ENCODE data around the gene COPA. TPM values are rescaled to one million over a fixed set of nuclear protein-coding genes. Genes with fewer than 3 reads are reported as not detected.
A peak's percentile ranks its signal among the peaks of the same experiment; 100 is the strongest.

COPA gene
- total RNA-seq, 6 donors from 2014 or later: 99.4 to 165 (median 141) TPM

- Histone ChIP-seq H3K4me3 (no peak overlapping the region), H3K27ac (no peak overlapping the region), H3K36me3 (peaks cover 15 to 44% (median 19%) of the 10 kb centered on the region in 4 donors), H3K27me3 (no peaks in the 10 kb centered on the region), H3K4me1 (peaks cover 0 to 10% (median 4%) of the 10 kb centered on the region in 4 donors), H3K9me3 (no peaks in the 10 kb centered on the region)
- no peak for ATAC-seq (ENCODE audit: low FRiP score in 2 of 2)
- WGBS, 2 donors: 72 to 74% methylated on average over 1 of the region's 1 CpG
- TF ChIP-seq CTCF (IDR thresholded peaks at IDR 0.05) (no peak), POLR2A (IDR thresholded peaks at IDR 0.05) (no peak), EP300 (IDR thresholded peaks at IDR 0.05) (no peak), POLR2AphosphoS5 (IDR thresholded peaks at IDR 0.05) (no peak)
- no peak for DNase-seq
These were observed 98.8 kb downstream of the COPA start for GRCh38 chr1:160244209-160244608.

GRCh38 chr1:160243767-160244166 lies 99.3 kb downstream of the COPA start:
- Histone ChIP-seq H3K9me3 (no peaks in the 10 kb centered on the region), H3K27me3 (no peaks in the 10 kb centered on the region), H3K27ac (peak overlapping the region in 1 of 4 donors; percentile 12), H3K4me1 (peaks cover 0 to 10% (median 4%) of the 10 kb centered on the region in 4 donors), H3K36me3 (peaks cover 17 to 49% (median 22%) of the 10 kb centered on the region in 4 donors), H3K4me3 (no peak overlapping the region)
- ATAC-seq (ENCODE audit: low FRiP score in 2 of 2) (no peak), DNase-seq (no peak)
- TF ChIP-seq POLR2A (IDR thresholded peaks at IDR 0.05): no peak
- TF ChIP-seq POLR2AphosphoS5 (IDR thresholded peaks at IDR 0.05): no peak
- TF ChIP-seq EP300 (IDR thresholded peaks at IDR 0.05): no peak
- TF ChIP-seq CTCF (IDR thresholded peaks at IDR 0.05): no peak

DNA sequence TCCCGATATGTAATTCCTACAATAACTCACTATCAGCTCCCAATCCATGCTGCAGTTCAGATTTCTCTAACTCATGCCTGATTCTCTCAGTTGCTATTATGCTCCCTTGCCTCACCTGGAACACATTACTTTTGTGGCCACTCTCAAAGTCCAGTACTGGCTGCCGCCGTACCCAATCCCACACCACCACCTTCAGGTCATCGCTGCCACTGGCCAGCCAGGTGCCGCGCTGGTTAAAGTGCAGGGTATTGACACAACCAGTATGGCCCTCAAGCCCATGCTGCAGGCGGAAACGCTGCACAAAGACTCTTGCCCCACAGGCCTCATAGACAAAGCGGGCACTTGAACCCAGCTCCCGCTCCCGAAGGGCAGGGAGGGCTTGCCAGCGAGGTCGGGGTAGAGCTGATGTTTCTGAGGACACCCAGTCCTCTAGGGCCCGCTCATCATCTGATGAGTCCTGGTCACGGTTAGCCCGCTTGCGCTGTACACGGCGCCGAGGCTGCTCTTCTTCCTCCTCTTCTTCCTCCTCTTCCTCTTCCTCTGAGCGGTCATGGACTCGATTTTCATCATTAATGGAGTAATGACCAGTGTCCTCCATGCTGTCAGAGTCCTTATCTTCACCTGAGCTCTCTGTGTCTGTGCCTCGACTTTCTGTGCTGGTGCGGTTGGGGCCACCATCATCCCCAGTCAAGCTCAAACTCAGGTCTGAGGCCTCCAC lies 103.3 kb downstream of the COPA start:
- ATAC-seq (ENCODE audit: low FRiP score in 2 of 2): no peak
- peak in 1 of 2 donors; percentile 39 for DNase-seq
- 97% methylated on average over 24 of the region's 24 CpGs for WGBS, 2 donors
- peaks cover 0 to 10% (median 4%) of the 10 kb centered on the region in 4 donors for H3K4me1 ChIP-seq
- H3K4me3 ChIP-seq: no peak overlapping the region
- no peak overlapping the region for H3K27ac ChIP-seq
- H3K9me3 ChIP-seq: no peaks in the 10 kb centered on the region
- H3K27me3 ChIP-seq: no peaks in the 10 kb centered on the region
- H3K36me3 ChIP-seq: peaks cover 40 to 86% (median 50%) of the 10 kb centered on the region in 4 donors
- TF ChIP-seq POLR2A (IDR thresholded peaks at IDR 0.05) (no peak), POLR2AphosphoS5 (IDR thresholded peaks at IDR 0.05) (no peak)

Small RNA genes within 50 kb of the gene (small RNA-seq; reads per million reads assigned to genes)
- 0 reads per million in 4 donors for gene RF00019
- 0 to 0.11 (median 0.03) reads per million in 4 donors for gene RNU4-42P

Other genes starting within 250 kb of the COPA start
- gene IGSF8, start 244.6 kb downstream of the COPA start, total RNA-seq: 10 to 100 TPM; 13.6 to 43.8 (median 36.9) TPM
- 10 to 100 TPM in 2 of 6 donors, 1 to 10 TPM in 4; 2.2 to 36.7 (median 3.8) TPM for gene ATP1A2, start 227.5 kb downstream of the COPA start, total RNA-seq
- under 1 TPM in 2 of 6 donors, not detected in 4; 0.52 to 0.61 TPM for gene ATP1A4, start 191.6 kb downstream of the COPA start, total RNA-seq
- gene CASQ1, start 152.7 kb downstream of the COPA start, total RNA-seq: under 1 TPM in 2 of 6 donors, not detected in 4; 0.17 to 0.91 TPM
- 100 to 1,000 TPM in 1 of 6 donors, 10 to 100 TPM in 5; 30.4 to 174 (median 67.9) TPM for gene PEA15, start 137.9 kb downstream of the COPA start, total RNA-seq
- gene DCAF8, start 80.7 kb downstream of the COPA start, total RNA-seq: 100 to 1,000 TPM; 108 to 340 (median 155) TPM
- 10 to 100 TPM; 28.3 to 69.1 (median 40.6) TPM for gene PEX19, start 58.1 kb downstream of the COPA start, total RNA-seq
- 100 to 1,000 TPM in 2 of 6 donors, 10 to 100 TPM in 4; 55.9 to 116 (median 70.8) TPM for gene NCSTN, start 133 bp upstream of the COPA start, total RNA-seq
- gene NHLH1, start 23.8 kb upstream of the COPA start, total RNA-seq: 1 to 10 TPM in 1 of 6 donors, under 1 TPM in 2, not detected in 3; 0.20 to 1.0 (median 0.33) TPM
- gene VANGL2, start 57.3 kb upstream of the COPA start, total RNA-seq: 1 to 10 TPM; 2.0 to 4.8 (median 2.7) TPM
- gene SLAMF6, start 180.0 kb upstream of the COPA start, total RNA-seq: 10 to 100 TPM in 1 of 6 donors, 1 to 10 TPM in 5; 2.7 to 10.7 (median 3.4) TPM
- gene CD84, start 236.2 kb upstream of the COPA start, total RNA-seq: 10 to 100 TPM in 5 of 6 donors, 1 to 10 TPM in 1; 8.9 to 26.4 (median 17.4) TPM

Measured in upper lobe of left lung (tissue), 6 donors.